Measurements from ENCODE around the gene MBLAC1.

Gene MBLAC1

DNA sequence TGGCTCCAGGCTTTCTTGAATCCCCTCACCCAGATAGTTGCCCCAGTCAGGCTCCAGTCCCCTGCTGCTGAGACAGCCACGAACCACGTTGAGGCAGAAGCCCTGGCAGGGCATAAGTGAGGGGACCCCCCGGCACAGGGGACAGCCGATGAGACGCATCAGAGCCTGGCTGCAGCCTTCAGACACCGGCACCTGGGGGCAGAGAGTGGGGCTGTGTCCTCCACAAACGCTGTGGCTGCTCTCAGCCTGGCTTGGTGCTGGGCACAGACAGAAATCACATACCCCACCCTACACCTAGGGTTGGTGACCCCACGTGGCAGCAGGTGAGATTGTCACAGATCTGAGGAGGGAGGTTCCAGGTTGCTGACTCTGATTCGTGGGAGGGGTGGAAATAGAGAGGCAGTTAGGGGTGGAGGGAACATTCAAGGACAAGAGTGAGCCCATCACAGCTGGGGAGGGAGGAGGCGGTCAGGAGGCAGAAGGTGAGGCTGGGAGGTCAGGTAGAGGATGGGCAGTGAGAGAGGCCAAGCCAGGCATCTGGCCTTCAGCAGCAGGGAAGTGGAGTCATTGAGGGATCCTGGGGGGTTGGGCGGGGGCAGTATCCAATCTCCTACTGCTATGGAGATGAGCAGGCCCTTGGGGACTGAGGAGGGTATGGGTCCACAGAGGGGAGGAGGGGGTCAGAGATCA, 47.2 kb downstream of the MBLAC1 start:
- H3K4me3 ChIP-seq (ENCODE audit: control insufficient read depth, low read depth, low read length), result no peak overlapping the region
- no peak for DNase-seq (ENCODE audit: low read depth)
- no peak for TF ChIP-seq CTCF (conservative IDR thresholded peaks at IDR 0.05; ENCODE audit: control insufficient read depth, insufficient read depth, low read depth, low read length)

- TF ChIP-seq CTCF (conservative IDR thresholded peaks at IDR 0.05; ENCODE audit: control insufficient read depth, insufficient read depth, low read depth, low read length), result no peak
- H3K4me3 ChIP-seq (ENCODE audit: control insufficient read depth, low read depth, low read length), result no peak overlapping the region
- DNase-seq (ENCODE audit: low read depth), result no peak
Measured at GRCh38 chr7:100174582-100174981, 47.8 kb downstream of the MBLAC1 start.

GRCh38 chr7:100175296-100175935, 48.6 kb downstream of the MBLAC1 start:
- no peak overlapping the region for H3K4me3 ChIP-seq (ENCODE audit: control insufficient read depth, low read depth, low read length)
- no peak for TF ChIP-seq CTCF (conservative IDR thresholded peaks at IDR 0.05; ENCODE audit: control insufficient read depth, insufficient read depth, low read depth, low read length)
- no peak for DNase-seq (ENCODE audit: low read depth)

- H3K4me3 ChIP-seq (ENCODE audit: control insufficient read depth, low read depth, low read length), result peak overlapping the region; percentile 66
- no peak for TF ChIP-seq CTCF (conservative IDR thresholded peaks at IDR 0.05; ENCODE audit: control insufficient read depth, insufficient read depth, low read depth, low read length)
- DNase-seq (ENCODE audit: low read depth), result no peak
Measured at GRCh38 chr7:100176096-100177044, 49.6 kb downstream of the MBLAC1 start.

DNA sequence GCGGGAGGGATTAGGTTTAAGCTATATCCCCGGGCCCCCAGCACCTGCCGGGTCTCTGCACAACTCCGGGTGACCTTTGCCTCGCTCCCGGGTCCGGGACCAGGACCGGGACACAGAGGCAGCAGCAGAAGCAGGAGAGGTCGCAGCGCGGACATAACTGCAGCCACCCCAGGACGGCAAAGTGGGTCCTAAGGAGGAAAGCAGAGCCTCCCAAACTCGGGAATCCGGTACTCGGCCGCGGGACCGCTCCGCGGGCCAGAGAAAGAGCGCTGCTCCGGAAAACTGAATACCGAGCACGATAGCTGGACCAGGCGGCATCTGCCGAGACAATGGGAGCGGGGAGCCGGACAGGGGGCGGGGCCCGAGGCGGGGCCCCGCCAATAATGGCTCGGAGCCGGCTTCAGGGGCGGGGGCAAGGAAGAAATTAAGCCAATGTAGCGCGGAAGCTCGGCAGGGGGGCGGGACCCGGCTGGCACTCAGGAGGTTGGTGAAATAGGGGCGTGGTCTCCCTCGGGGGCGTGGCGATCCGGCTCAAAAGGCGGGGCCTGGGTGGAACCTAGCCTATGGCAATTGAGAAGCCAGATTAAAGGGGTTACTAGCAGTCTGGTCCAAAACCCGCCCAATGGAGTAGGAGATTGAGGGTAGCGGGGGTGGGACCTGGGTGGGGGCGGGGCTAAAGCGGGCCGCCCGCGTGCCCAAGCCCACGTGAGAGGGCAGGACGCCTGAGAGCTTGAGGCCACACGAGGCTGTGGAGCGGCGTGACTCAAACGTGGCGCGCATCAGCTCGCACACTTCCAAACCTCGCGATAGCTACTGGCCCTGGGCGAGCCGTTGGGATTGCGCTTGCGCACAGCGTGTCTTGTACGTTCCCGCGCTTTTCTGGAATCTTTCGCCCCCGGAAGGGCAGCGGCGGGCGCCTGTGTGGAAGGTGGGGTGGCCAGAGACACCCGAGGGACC, 50.6 kb downstream of the MBLAC1 start, which contains the start of the genes GPC2 and STAG3:
GPC2 (minus strand) TSS at position 337 of the 957 bp plus-strand sequence; CDS start at position 155, 182 bp downstream.
STAG3 (plus strand) TSS at position 874 of the 957 bp plus-strand sequence. CDS start 2,639 bp downstream, outside the sequence.
- DNase-seq (ENCODE audit: low read depth), result peak; percentile 93
- no peak for TF ChIP-seq CTCF (conservative IDR thresholded peaks at IDR 0.05; ENCODE audit: control insufficient read depth, insufficient read depth, low read depth, low read length)

More for the DNA sequence above, 50.6 kb downstream of the MBLAC1 start, which contains the start of the genes GPC2 and STAG3:
- peak within 1 kb of the TSS; percentile 66 for H3K4me3 ChIP-seq (ENCODE audit: control insufficient read depth, low read depth, low read length)

Data from fibroblast of mammary gland (primary cell).